ENCODE data around the gene FN3K.

GRCh38 chr17:82769041-82769440, 33.6 kb downstream of the FN3K start:
- no peak for TF ChIP-seq CTCF (IDR thresholded peaks at IDR 0.05; ENCODE audit: low read depth, low read length, poor library complexity, severe bottlenecking)
- no peak for TF ChIP-seq EZH2phosphoT487 (IDR thresholded peaks at IDR 0.05; ENCODE audit: borderline replicate concordance, low read length)
